Measurements from ENCODE around the gene ACP6. TPM values are rescaled to one million over a fixed set of nuclear protein-coding genes. Genes with fewer than 3 reads are reported as not detected.
A peak's percentile ranks its signal among the peaks of the same experiment; 100 is the strongest.
"Not testable (repeated sequence)": the region's sequence is repeated elsewhere in the genome, so short reads cannot be mapped to it uniquely, and the experiment has no call there.

ACP6 gene
- polyA plus RNA-seq, 4 donors = 23.0 to 41.9 (median 29.8) TPM

DNA sequence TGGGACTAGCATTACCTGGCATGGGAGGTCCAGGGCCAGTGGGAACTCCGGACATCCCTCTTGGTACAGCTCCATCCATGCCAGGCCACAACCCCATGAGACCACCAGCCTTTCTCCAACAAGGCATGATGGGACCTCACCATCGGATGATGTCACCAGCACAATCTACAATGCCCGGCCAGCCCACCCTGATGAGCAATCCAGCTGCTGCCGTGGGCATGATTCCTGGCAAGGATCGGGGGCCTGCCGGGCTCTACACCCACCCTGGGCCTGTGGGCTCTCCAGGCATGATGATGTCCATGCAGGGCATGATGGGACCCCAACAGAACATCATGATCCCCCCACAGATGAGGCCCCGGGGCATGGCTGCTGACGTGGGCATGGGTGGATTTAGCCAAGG, 45.8 kb downstream of the ACP6 start:
- no peak for DNase-seq (ENCODE audit: low read depth in 4 of 4, low spot score in 3 of 4)

DNA sequence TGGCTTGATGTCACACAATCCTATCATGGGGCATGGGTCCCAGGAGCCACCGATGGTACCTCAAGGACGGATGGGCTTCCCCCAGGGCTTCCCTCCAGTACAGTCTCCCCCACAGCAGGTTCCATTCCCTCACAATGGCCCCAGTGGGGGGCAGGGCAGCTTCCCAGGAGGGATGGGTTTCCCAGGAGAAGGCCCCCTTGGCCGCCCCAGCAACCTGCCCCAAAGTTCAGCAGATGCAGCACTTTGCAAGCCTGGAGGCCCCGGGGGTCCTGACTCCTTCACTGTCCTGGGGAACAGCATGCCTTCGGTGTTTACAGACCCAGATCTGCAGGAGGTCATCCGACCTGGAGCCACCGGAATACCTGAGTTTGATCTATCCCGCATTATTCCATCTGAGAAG, 46.3 kb downstream of the ACP6 start:
- no peak for DNase-seq (ENCODE audit: low read depth in 4 of 4, low spot score in 3 of 4)

- no peak for DNase-seq (ENCODE audit: low read depth in 4 of 4, low spot score in 3 of 4)
Measured at GRCh38 chr1:147622731-147623130, 47.6 kb downstream of the ACP6 start.

DNA sequence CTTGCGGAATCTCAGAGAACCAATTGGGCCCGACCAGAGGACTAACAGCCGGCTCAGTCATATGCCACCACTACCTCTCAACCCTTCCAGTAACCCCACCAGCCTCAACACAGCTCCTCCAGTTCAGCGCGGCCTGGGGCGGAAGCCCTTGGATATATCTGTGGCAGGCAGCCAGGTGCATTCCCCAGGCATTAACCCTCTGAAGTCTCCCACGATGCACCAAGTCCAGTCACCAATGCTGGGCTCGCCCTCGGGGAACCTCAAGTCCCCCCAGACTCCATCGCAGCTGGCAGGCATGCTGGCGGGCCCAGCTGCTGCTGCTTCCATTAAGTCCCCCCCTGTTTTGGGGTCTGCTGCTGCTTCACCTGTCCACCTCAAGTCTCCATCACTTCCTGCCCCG, 49.8 kb downstream of the ACP6 start:
- DNase-seq (ENCODE audit: low read depth in 4 of 4, low spot score in 3 of 4) = no peak

GRCh38 chr1:147619741-147620140, 50.6 kb downstream of the ACP6 start:
- DNase-seq (ENCODE audit: low read depth in 4 of 4, low spot score in 3 of 4) = no peak

- no peak for DNase-seq (ENCODE audit: low read depth in 4 of 4, low spot score in 3 of 4)
Measured at GRCh38 chr1:147618771-147619170, 51.6 kb downstream of the ACP6 start.

DNA sequence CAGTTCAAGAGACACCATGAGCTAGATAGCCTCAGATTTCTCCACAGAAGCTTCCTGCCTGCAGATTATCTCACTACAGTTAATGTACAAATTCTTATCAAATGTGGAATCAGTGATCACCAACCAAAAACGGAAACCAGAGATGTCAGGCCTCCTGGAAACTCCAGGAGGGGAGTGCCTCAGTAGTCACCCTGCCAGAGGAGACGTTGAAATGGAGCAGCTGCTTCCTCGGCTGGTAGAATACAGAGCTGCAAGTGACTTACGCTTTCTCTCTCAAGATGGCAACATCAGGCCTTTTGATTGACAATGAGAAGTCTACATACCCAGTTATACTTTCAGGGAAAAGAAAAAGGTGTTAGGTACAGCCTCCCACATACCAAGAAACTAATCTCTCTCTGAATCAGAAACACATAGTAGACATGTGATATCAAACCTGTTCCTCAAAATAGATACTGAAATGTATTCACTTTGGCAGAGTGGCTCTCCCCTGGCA, 52.2 kb downstream of the ACP6 start:
- no peak for DNase-seq (ENCODE audit: low read depth in 4 of 4, low spot score in 3 of 4)

GRCh38 chr1:147614966-147615365, 55.4 kb downstream of the ACP6 start:
- not testable (repeated sequence) for DNase-seq (ENCODE audit: low read depth in 4 of 4, low spot score in 3 of 4)

DNA sequence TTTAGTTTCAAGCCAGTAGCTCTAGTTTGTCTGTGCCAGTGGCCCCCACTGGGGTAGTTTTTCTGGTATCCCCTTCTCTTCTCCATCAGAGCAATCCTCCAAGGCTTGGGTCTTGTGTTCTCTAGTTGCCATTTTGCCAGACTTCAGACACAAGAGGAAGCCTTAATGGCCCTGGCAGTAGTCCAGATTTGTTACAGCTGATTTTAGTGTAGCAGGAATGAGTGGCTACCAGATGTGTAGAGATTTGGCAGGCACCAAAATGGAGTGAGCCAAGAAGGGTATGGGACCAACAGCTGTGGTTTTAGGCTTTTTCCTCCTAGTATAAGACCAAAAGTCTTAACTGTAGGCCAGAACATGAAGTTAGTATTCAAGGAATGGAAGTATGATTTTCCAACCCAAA, 56.8 kb downstream of the ACP6 start:
- no peak for DNase-seq (ENCODE audit: low read depth in 4 of 4, low spot score in 3 of 4)

DNA sequence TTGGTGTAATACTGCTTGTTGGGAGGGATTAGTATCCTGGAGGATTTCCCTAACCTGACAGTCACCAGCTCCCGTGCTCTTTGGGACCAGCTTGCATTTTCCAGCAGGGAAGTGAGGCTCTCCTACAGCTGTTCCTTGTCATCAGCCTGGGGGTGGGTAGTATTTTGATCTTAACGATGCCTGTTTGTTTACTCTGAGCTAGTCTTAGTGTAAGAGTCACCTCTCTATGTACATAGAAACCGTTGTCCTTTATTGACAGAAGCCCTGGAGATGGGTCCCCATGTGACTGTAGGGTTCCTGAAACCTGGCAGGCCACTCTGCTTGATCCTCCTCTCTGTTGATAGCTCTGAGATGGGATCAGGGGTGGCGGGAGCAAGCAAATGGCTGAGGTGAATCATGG, 58.0 kb downstream of the ACP6 start:
- DNase-seq (ENCODE audit: low read depth in 4 of 4, low spot score in 3 of 4) = no peak

DNA sequence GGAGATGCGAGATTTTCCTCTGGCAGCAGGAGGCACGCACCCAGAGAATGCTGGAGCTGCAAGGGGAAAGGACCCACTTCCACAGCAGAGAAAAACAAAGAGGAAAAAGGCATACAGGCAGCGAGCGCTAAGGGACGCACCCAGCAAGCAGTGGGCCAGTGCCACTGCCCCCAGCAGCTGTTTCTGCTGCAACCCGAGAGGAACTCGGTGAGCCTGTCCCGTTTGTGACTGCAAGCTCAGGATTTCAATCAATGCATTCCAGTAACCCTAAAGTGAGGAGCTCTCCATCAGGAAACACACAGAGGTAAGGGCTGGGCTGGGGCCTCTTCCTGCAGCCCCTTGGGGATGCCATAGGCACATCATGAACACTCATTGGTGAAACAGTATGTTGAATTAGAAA, 58.7 kb downstream of the ACP6 start:
- DNase-seq (ENCODE audit: low read depth in 4 of 4, low spot score in 3 of 4) = no peak

GRCh38 chr1:147611021-147611426, 59.3 kb downstream of the ACP6 start:
- DNase-seq (ENCODE audit: low read depth in 4 of 4, low spot score in 3 of 4) = no peak

- no peak for DNase-seq (ENCODE audit: low read depth in 4 of 4, low spot score in 3 of 4)
Measured at GRCh38 chr1:147609358-147609757, 61.0 kb downstream of the ACP6 start.

DNA sequence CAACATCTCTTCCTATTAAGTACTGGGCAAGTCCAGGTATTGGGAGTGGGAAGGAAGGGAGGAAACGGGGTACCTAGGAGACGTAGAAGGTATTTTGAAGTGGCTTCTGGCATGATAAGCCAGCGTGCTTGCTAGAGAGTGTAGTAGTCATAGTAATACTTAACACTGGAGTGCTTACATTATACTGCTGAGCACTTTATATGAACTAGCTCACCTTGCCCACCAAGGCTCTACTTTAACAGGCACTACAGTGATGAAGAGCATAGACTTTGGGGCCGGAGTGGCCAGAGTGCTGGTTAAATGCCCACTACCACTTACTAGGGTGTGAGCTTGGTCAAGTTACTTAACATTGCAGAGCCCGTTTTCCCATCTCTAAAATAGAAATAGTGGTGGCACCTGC, 61.7 kb downstream of the ACP6 start:
- DNase-seq (ENCODE audit: low read depth in 4 of 4, low spot score in 3 of 4) = no peak

DNA sequence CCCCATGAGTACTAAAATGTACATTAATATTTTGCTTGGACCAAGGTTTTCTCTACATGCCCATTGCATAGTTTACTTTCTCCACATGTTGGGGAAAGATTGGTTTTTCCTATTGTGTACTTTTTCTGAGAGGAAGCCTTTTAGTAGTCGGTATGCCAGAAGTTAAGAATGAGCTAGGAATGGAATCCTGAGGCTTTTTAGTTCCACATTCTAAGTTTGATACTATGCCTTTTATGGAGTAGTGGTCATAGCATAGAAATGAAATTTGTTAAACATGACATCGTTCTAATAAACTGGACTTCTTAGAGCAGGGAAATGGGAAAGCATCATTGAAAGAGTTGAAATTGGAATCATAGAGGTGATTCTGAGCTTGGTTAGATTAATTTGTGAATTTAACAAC, 64.7 kb downstream of the ACP6 start:
- no peak for DNase-seq (ENCODE audit: low read depth in 4 of 4, low spot score in 3 of 4)

GRCh38 chr1:147603986-147604385, 66.3 kb downstream of the ACP6 start:
- DNase-seq (ENCODE audit: low read depth in 4 of 4, low spot score in 3 of 4) = no peak

DNA sequence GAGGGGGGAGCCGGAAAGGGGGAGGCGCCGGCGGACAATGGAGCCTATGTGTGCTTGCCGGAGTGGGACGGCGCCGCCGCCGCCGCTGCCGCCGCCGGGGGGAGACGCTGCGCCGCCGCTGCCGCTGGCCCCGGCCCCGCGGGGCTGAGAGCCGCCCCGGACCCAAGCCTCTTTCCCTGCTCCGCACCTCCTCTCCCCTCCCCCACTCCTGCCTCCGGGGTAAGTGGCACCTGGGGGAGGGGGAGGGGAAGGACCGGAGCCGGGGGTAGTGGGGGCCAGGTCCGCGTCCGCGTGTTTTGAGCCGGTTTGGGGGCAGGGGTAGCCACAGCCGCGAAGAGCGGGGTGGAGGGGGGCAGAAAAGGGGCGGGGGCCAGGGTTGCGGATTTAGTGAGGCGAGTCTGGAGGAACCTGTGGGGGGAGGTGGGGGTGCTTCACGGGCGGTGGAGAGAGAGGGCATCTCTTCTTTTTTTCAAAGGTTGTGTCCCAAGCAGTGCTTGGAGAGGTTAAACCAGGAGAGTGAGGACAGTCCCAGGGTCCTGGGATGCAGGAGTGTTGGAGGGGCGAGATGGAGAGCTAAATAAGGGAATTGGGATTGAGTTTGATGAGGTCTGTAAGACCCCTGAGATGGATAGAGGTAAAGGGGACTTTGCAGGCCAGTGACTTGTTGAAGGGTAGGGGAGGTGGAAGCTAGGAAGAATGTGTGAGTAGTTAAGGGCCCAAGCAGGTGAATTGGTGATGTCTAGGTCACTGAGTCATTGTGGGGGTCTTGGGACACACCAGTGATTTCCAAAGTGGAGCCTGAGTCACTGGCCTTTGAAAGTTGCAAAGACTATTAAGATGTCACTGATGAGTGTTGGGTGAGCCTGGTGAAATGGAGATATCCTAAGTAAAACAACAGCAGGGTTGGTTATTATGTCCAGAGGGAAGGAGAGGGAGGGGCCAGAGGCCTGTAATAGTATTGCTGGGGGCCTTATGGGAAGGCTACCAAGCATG, 69.9 kb downstream of the ACP6 start:
- no peak for DNase-seq (ENCODE audit: low read depth in 4 of 4, low spot score in 3 of 4)

DNA sequence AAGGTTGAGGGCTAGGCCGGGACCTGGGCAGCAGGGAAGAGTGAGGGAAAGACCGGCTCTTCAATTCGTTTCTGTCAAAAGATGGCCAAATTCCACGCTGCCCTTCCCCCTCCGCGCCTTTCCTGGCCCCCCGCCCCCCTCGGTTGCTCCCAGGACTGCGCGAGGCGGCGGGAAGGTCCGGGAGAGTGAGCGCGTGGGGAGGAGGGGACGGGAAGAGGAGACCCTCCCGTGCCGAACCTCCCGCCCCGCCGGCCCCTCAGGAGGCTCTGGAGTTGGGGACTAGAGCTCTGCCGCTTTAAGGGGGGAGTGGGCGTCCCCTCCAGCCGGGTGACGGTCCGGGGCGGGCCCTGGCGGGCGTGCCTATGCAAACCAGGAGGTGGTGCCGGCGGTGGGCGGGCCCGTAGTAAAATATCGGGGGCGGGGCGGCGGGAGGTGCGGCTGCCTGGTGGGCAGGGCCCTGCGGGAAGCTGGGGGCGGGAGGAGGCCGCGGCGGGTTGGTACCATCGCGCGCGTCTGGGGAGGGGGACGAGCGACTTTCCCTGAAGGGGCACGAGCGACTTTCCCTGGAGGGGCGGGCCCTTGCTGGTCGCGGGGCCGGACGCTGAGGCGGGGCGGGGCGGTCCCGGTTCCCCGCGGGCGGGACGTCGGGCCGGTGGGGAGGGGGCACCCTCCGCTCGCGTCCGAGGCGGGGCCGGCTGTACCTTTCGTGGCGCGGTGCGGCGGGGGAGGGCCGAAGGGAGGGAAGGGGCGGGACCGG, 70.8 kb downstream of the ACP6 start:
- DNase-seq (ENCODE audit: low read depth in 4 of 4, low spot score in 3 of 4) = peak; percentile 85 to 92 (median 90)

- no peak for DNase-seq (ENCODE audit: low read depth in 4 of 4, low spot score in 3 of 4)
Measured at GRCh38 chr1:147598621-147599361, 71.5 kb downstream of the ACP6 start.

DNA sequence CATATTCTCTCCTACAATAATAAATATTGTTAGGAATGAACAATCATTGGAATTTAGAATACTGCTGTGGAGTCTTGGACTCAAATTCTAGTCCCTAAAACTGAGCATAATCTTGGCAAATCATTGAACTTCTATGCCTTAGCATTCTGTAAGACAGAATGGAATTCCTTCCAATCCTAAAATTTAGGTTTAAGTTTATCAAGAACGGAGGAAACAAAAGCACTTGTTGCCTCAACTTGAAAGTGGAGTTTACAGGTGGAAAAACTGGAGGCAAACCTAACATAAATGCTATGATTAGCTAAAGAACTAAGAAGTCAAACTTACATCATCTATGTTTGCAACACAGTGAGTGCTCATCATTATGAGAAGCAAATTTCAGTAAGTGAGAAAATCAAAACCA, 73.3 kb downstream of the ACP6 start:
- DNase-seq (ENCODE audit: low read depth in 4 of 4, low spot score in 3 of 4) = no peak
